HL-60/S4 treated with retinoic acid at 250 ng/mL for 4 days and 3 days (cell line): ENCODE results near the gene LYRM9.
"Not testable (repeated sequence)": the region's sequence is repeated elsewhere in the genome, so short reads cannot be mapped to it uniquely, and the experiment has no call there.

Experiments
- in situ Hi-C: fragments of 300-500 bp; cut with MboI; formaldehyde crosslinking; loops from 2 replicates; pipeline ENCODE4 v1.7.0; 2022; ENCODE audit warnings: low sequenced_read_pairs

LYRM9 gene

DNA sequence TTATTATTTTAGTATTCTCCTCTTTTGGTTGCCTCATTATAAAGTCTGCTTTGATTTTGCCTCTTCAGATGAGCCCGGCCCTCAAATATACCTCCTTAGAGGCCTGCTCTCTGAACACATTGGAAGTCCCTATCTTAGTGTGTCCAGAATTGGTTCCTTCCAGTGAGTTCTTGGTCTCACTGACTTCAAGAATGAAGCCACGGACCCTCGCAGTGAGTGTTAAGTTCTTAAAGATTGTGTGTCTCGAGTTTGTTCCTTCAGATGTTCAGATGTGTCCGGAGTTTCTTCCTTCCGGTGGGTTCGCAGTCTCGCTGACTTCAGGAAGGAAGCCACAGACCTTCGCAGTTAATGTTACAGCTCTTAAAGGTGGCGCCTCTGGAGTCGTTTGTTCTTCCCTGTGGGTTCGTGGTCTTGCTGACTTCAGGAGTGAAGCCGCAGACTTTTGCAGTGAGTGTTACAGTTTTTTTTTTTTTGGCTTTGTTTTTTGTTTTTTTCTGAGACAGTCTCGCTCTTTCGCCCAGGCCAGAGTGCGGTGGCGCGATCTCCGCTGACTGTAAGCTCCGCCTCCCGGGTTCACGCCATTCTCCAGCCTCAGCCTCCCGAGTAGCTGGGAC lies 47.0 kb downstream of the LYRM9 start:
- in situ Hi-C loops: no loop called here

GRCh38 chr17:27845264-27846041 lies 47.7 kb downstream of the LYRM9 start:
- in situ Hi-C loops: no loop called here

GRCh38 chr17:27840688-27841087 lies 52.5 kb downstream of the LYRM9 start:
- in situ Hi-C loops: no loop called here

GRCh38 chr17:27840406-27840678 lies 52.8 kb downstream of the LYRM9 start:
- in situ Hi-C loops: not testable (repeated sequence)

DNA sequence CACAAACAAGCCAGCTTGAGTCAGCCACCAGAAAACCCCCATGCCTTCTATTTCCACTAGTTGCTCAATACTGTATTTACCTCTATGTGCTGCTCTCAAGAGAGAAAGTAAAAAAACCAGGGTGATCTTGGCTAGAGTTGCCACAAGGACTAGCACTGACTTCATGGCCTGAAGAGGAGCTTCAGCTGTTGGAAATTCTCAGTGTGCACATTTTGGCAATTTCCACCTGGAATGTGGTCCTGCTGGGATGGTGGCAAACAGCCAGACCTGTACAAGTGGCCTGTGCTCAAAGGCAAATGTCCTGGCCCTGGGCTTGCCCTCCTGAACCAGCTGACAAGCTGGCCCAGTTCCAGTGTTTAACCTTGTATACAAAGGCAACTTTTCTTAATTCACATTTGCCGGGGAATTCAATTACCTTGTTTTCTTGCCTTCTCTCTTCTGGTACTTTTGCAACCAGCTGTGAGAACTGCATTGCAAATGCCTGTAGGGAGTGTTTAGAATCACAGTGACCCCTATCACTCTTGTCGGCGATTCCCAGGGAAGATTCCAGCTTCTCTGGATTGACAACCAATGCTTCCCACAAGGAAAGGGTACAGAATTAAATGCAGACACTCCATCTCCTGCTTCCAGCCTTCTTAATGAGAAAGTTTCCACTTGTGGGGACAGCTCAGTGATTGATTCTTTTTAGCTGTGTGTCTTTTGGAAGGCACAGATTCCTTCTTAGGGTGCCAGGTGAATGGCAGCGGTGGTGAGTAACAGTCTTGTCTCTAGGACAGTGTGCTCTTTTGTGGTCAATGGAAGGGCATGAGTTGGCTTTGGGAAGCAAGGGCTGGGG lies 53.4 kb downstream of the LYRM9 start:
- in situ Hi-C loops: not testable (repeated sequence)

- in situ Hi-C loops: not testable (repeated sequence)
Observed at GRCh38 chr17:27838607-27839006, 54.6 kb downstream of the LYRM9 start.

DNA sequence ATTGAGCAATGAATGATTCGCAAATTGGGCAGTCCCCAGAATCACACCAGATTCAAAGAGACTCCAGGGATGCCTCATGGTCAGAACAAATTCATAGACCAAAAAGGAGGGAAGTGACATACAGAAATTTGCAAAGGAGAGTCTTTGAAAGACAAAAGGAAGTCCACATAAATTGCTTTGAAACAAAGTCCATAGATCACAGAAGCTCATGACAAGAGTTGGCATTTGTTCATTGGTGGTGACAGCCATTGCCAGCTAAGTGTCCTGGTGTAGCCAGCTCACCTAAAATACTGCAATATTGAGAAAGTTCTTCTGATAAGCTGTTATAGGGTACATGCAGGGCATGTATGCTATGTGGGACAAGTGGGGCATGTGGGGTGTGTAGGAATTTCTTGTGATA lies 55.4 kb downstream of the LYRM9 start:
- in situ Hi-C loops: not testable (repeated sequence)

GRCh38 chr17:27836651-27837050 lies 56.5 kb downstream of the LYRM9 start:
- in situ Hi-C loops: no loop called here

GRCh38 chr17:27834571-27834970 lies 58.6 kb downstream of the LYRM9 start:
- in situ Hi-C loops: no loop called here

- in situ Hi-C loops: no loop called here
Observed at GRCh38 chr17:27832831-27833230, 60.3 kb downstream of the LYRM9 start.

- in situ Hi-C loops: not testable (repeated sequence)
Observed at GRCh38 chr17:27829888-27830287, 63.3 kb downstream of the LYRM9 start.

- in situ Hi-C loops: not testable (repeated sequence)
Observed at GRCh38 chr17:27829143-27829711, 63.9 kb downstream of the LYRM9 start.
